Bone marrow (tissue), 2 donors: ENCODE data around the gene CYP46A1.

Experiments used
- DNase-seq, 2 donors: peaks; one replicate each; lab custom pipeline; 2025; lab: John Stamatoyannopoulos, UW

Gene CYP46A1

GRCh38 chr14:99744199-99744872 is 60.2 kb downstream of the CYP46A1 start:
- no peak for DNase-seq

DNA sequence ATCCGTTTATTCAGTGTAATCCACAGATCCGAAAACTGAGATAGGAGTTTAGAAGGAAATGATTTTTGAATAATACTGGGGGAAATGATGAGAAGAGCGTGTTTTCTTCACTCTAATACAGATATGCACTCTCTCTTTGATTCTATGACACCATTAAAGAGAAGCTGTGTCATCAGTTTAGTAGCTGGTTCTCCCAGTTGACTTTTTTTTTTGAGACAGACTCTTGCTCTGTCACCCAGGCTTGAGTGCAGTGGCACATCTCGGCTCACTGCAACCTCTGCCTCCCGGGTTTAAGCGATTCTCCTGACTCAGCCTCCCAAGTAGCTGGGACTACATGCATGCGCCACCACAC is 60.8 kb downstream of the CYP46A1 start:
- no peak for DNase-seq

DNA sequence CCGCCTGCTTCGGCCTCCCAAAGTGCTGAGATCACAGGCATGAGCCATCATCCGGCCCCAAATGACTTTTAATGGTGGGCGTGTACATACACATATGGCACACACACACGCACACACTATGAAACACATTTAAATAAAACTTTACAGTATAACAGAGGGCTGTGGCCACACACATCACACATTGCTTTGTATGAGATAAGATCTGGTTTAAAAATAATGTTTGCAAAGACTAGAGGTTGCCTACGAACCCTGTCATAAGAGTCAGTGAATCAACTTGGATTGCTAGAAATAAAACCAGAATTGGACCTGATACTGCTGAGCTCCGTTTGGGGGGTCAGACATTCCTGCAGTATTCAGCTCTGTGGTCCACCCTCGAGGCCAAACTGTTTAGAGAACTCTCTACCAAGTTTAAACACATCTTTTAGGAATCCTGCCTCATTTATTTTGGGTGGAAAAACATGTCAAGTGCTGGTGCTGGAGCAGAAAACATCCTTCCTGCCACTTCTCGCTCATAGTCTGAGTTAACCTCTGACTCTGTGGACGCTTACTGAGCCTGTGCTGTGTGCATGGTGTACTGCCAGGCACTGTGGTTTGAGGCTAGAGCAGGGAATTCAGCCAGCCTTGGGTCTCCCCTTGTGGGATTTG is 61.3 kb downstream of the CYP46A1 start:
- no peak for DNase-seq

- no peak for DNase-seq
Observed at GRCh38 chr14:99747167-99747566, 63.1 kb downstream of the CYP46A1 start.

DNA sequence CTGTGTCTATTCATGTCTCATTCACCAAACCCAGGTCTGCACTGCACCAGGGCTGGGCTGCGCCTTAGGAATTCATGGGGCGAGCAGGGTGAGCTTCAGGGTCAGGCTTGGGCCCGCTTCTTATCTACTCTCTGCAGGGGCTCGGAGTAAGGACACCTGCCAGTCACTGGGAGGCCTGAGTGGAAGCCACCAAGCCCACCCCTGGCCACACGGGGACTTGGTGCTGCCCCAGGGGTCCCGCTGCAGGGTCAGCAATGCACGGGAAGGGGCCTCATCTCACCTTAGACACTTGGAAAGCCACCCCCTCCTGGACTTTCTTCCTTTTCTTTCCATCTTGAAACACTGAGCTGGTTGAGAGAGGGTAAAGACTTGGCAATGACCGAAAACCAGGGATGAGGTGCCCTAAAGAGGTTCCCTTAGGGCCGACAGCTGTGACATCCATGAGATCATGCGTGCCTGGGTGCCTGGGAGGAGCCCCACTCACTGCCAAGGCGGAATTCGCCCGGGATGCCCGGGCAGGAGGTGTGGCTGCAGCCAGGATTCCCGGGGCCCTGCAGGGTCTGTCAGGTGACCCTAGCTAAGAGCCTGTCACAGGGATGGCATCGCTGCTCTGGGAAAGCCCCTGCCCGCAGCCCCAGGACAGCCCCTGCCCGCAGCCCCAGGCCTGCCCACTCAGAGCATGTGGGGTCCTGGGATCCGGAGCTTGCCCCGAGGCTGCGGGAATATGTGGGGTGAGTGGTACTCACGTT is 63.7 kb downstream of the CYP46A1 start:
- DNase-seq: no peak

DNA sequence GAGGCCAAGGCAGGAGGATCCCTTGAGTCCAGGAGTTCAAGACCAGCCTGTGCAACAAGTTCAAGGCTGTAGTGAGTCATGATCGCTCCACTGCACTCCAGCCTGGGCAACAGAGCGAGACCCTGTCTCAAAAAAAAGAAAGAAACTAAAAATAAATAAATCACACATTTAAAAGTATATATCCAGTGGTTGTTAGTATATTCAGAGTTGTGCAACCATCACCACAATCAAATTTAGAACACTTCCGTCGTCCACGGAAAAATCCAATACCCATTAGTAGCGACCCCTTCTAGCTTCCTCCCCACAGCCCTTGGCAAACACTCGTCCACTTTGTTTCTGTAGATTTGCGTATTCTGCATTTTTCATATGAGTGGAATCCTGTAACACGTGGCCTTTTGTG is 64.4 kb downstream of the CYP46A1 start:
- DNase-seq: no peak

DNA sequence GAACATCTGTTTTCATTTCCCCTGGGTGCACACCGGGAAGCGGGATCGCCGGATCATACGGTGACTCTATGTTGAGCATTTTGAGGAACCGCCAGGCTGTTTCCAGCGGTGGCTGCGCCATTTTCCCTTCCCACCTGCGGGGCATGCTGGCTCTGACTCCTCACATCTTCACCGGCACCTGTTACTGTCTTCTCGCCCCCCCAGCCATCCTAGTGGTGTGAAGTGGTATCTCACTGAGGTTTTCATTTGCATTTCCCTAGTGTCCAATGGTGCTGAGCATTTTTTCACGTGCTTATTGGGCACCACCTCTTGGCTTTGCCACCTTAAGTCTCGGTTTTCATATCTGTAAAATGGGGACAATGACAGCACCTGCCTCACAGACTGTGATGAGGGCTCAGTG is 65.0 kb downstream of the CYP46A1 start:
- DNase-seq: no peak

DNA sequence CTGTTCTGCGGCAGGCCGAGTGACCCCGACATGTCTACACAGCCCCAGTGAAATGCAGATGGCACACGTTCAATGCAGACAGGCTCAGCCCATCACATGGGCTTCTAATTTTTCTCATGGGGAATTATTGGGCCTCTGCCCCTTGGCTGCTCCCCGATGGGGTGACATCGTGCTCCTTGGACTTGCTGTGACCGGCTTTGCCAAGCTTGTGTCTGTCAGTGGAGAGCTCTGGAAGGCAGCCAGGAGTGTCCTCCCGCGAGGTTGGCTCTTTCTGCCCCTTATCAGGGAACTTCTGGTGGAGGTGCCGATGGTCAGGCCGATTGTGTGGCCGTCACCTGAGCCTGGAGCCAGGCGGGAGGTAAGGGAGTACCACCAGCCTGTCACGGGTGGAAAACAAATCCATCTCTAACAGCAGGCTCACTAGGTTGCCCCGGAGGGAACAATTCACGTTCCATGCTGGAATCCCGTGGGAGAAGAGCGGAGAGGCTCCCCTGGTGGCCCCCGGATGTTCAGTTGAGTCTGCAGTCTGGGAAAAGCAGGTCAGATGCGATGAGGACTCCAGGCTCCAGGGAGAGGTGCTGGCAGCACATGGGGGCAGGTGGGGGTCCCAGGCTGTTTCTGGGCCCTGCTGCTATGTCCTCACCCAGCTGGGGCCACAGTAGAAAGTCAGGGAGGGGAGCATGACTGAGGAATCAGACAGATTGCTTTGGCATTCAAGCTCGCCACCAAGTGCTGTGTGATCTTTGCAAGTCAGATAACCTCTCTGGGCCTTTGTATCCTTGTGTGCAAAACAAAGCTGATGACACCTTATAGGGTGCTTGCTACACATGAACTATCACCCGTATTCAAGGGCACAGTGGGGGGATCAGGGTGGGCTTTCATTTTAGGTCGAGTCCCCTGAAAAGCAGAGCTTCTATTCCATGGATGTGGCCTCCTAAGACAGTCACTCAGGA is 65.9 kb downstream of the CYP46A1 start:
- no peak for DNase-seq

GRCh38 chr14:99750746-99751450 is 66.8 kb downstream of the CYP46A1 start:
- DNase-seq: no peak

- no peak for DNase-seq
Observed at GRCh38 chr14:99751539-99752485, 67.7 kb downstream of the CYP46A1 start.

DNA sequence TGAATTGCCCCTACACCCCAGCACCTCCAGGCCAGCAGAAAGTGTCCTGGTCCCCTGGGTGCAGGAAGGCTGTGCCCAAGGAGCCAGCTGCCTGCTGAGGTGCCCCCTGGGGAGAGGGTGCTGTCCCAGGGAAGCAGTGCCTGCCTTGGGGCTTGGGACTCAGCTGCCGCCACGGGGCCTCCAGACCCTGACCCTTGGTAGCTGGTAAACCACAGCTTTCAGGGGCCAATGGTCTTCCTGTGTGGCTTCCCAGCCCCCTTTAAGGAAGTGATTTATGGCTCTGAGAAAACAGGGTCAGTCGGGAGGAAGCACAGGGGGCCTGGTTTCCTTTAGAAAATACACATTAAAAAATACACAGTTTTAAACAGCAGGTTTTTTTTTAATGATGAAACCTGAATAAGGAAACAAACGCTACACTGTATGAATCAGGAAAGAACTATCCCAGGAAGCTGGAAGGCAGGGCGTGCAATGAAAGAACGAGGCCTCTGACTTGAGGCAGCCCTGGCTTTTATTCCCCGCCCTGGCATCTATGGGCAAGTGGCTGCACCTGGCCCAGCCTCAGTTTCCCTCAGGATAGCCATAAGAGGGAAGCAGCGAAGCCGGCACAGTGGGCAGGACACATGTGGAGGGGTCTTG is 68.5 kb downstream of the CYP46A1 start:
- no peak for DNase-seq

GRCh38 chr14:99753225-99754140 is 69.4 kb downstream of the CYP46A1 start:
- DNase-seq: no peak

- no peak for DNase-seq
Observed at GRCh38 chr14:99754141-99755067, 70.3 kb downstream of the CYP46A1 start.

DNA sequence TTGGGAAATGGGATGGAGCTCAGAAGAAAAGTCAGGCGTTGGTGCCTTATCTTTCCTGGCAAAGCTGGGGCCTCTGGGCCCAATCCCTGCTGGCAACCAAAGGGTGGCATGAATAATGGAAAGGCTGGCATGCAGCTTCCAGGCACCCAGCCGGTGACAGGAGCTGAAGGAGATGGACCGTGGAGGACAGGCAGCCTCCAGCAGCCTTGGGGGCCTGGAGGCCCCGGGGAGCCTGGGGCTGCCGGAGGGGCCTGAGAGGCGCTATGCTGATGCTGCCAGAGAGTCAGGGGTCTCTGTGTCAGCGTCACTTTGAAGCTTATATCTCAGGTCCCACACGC is 70.9 kb downstream of the CYP46A1 start:
- no peak for DNase-seq

DNA sequence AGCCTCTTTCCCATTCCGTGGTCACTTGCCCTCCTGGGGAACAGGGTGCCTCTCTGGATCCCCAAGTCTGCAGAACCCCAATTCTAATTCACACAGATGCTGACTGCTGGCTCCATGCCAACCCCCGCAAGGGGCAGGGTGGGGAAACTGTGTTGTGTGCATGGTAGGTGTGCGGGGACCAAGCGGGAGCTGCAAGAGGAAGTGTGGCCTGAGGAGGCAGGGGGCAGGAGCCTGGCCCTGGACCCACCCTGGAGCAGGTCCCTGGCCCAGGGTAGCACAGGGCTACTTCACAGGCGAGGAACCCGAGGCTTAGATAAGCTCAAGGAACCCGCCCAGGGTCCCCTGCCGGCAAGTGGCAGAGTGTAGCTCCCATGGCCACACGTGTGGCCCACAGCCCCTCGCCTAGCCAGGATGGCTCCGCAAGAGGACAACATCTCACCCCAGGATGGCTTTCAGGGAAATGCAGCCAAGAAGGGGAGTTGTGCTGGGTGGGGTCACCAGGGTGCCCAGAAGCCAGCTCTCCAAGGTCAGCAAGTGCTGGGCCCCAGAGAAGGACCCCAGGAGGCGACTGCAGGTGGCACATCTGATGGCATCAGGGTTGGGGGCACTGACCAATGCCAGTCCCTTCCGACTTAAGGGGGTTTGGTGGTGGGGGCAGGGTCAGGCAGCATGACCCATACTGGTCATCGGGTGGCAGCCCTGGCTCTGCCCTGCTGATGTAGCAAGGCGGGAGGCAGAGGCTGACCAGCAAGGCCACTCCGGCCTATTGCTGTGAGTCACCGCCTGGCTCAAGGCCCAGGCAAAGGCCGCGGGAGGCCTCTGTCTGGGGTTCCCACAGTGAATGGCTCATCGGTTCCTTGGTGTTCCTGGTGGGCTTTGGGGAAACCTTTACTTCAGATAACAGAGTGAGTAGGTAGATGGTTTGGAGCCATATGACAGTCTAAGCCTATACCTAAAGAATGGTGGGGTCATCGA is 71.8 kb downstream of the CYP46A1 start:
- no peak for DNase-seq

DNA sequence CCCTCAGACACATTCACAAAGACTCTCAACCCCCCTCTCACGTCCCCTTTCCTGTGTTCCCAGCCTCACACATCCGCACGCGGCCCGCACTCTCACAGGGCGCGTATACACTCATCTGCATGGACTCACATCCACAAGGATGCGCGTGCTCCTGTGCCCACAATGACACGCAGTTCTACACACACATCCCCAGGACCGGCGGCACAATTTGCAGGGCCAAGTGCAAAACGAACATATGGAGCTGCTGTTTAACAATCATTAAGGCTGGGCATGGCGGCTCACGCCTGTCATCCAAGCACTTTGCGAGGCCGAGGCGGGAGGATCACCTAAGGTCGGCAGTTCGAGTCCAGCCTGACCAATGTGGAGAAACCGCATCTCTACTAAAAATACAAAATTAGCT is 72.7 kb downstream of the CYP46A1 start:
- DNase-seq: no peak
